Endometrium (tissue), 2 donors: ENCODE results near the gene PPFIA2.

Experiments used
- FAIRE-seq: peaks from 2 replicates; lab custom pipeline; 2012; peaks lifted over from hg19 to GRCh38; lab: Jason Lieb, UNC
- donor health status: control.
- donor health status: control.

The PPFIA2 gene

DNA sequence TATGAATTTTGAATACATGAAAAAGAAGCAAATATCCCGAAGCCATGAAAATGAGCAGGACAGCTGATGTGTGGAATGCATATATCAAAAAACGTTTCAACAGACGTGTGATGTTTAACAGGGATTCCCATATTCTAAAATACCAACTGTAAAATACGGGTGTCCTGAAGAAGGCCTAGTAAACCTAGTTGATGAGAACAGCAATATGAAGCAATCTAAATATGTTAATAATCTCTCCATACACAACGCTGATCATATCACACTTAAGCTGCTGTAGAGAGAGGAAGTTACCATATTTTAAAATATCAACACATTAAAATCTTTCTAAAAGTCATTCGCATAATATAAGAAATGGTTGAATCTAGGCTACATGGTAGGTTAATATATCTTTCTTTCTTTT, 317.5 kb downstream of the PPFIA2 start:
- no peak for FAIRE-seq

DNA sequence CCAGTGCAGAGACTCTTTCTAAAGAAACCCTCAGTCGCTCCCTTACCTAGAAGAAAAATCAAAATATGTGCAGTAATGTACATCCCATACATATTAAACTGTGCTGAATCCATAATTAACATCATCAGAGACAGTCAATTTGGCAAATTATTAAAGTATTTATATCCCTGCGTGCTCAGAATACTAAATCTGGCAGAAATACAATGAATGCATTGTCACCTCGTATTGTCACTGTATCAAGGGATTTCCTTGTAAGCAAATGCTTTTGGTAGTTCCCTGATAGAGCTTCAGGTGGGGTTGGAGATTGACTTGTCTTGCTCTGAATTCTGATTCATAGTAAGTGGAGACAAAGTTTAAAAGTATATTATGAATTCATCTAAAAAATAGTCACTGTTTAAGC, 319.1 kb downstream of the PPFIA2 start:
- no peak for FAIRE-seq

DNA sequence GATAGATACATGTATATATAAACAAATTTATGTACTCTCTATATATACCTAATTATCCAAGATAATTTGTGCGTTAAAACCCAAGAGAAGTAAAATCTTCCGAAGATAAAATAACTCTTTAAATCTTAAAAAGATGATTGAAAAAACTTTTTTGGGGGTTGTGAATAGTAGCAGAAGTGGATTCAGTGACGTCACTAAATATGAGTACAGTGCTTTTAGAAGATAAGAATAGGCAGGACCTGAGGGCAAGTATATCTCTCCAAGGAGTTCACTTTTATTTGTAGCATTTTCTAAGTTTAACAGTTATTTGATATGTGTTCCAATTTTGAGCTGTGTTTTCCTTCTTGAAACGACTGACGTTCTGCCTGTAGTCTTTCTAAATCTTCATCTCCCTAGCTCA, 319.8 kb downstream of the PPFIA2 start:
- no peak for FAIRE-seq

DNA sequence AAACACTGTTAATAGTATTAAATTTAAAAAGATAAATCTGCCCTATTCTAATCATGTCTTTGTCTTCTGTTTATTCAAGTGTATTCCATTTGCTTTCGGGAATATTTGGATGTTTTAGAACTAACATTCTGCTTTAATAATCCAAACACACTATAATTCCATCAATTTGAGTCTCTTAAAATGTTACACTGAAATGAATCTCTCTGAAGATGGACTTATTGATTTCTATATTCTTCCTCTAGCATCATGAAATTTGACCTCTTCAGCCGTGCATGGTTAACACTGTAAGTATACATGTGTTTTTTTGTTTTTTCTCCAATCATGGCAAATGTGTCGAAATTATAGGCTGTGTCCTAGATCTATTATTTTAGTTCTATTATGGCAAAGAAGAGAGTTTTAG, 342.1 kb downstream of the PPFIA2 start:
- FAIRE-seq = no peak

DNA sequence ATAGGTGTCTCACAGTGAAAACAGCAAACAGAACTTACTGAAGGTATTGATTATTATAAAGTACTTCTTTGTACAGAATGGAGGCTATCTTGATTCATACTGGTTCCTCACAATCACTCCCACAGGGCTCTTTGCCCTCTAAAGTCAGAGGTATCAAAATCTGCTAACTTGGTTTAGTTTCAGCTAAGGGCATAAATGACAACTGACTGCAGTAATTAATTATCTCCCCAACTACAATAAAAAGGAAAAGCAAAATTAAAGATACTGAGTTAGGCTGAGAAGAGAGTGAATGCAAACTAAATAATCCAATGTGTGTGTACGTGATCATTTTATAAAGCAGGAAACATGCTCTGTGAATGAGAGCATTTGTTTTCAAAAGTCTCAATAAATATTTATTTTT, 342.6 kb downstream of the PPFIA2 start:
- peak; percentile 23 for FAIRE-seq

DNA sequence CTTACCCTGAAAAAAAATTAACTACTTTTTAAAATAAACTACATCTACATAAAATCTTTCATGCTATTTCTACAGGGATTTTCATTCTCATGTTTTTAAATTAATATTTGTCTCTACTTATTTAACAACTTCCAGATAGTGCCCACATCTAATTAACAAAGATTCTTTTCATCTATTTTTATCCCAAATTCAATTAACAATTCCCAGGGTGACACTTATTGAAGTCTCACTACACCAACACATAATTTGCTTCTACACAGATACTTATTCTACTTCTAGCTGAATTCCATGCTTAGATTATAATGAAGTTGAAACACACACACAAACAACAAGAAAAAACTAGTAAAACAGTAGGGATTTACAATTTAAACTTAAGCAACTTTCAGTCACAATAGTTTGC, 344.7 kb downstream of the PPFIA2 start:
- FAIRE-seq = no peak

DNA sequence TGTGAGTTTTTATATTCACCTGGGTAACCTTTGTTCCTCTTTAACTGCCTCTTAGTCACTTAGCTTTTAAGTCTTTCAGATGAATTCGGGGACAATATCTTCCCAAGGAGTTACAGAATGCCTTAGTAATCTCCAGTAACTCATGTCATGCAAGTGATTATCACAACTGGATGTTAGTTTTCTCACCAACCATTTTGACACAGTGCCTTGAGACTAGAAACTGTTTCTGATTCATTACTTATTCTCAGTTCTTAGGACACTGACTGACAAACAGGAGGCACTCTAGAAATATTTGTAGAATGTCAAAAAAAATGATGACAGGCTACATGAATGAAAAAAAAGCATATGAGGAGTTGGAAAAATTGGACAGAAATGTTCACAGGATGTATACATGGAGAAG, 346.2 kb downstream of the PPFIA2 start:
- no peak for FAIRE-seq

DNA sequence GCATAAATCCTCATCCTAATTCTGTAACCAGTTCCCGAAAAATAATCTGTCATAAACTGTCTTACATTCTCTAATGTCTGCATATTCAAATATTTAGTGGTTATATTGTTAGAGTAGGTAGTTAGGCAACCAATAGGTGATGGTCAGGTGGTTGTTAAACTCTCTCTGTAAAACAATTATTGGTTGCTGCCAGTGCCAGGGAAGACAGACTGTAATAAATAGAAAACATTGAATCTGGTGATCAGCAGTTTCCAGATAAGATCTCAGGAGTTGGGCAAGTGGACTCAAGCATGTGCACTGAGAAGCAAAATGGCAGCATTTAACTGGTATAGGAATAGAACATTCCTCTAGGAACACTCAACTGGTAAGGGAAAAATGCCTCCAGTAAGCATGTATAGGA, 355.8 kb downstream of the PPFIA2 start:
- no peak for FAIRE-seq

DNA sequence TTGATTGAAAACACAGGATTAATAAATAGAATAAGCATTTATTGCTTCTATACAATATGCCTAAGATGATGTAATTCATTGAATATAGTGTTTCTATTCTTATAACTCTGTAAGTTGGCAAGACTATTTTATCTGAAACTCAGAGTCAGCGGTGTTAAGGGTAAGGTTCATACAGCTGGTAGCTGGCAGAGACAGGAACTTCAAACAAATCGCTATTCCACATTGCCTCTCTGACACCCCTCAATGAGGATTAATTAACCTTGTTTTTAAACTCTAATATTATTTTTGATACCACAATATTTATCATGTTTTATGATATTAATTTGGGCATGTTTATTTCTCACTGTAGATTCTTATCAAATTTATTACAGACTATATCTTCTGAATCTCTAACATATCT, 357.9 kb downstream of the PPFIA2 start:
- FAIRE-seq = no peak

DNA sequence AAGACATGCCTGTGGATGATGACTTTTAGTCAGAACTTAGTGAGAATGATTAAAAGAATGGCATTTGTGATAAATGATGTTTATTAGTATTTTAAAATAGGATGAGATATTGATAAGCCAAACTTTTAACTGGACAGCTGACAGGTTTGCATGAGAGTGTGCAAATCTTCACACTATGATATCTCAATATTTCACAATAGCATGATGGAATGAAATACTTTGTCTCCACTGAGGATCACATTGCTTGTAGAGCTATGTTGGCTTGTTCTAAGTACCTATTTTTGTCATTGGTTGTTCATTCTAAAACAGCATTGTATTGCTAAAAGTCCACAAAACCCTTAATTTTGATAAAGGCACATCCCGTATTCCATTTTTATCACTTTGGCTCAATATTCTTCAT, 359.1 kb downstream of the PPFIA2 start:
- no peak for FAIRE-seq

DNA sequence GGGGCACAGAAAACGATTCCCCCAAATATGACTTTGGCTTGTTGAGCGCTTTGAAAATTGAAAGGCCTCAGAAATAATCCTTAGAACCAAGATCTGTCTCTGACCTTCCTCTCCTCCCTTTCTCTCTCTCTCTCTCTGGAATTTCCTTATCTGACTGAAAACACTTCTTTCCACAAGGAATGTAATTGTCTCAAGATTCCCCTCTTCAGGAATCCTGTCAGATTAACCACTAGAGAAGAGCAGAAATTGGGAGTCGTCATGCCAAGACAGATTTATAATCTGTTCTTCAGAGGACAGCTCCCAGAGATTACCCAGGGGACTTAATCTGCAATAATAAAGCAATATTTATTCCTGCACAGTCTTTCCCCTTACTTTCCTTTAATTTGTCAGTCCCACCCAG, 363.7 kb downstream of the PPFIA2 start:
- FAIRE-seq = no peak

DNA sequence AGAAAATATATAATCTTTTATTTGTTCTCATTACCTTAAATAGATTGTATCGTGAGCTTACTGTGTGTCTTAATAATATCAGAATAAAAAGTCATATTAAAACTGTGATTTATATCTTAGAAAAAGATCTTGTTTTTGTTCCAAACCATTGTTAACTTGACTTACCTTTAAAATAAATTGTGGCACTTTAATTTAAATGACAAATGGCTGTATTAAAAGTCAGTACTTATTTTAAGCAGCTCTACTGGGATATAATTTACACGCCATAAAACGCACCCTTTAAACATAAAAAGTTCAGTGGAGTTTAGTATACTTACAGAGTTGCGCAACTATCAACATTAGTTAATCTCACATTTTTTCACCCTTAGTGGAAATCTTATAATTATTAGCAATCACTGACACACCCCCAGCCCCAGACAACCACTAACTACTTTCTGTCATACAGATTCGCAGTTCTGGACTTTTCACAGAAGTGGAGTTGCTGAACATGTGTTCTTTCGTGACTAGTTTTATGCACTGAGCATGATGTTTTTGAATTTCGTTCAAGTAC, 369.5 kb downstream of the PPFIA2 start:
- peak; percentile 51 for FAIRE-seq

DNA sequence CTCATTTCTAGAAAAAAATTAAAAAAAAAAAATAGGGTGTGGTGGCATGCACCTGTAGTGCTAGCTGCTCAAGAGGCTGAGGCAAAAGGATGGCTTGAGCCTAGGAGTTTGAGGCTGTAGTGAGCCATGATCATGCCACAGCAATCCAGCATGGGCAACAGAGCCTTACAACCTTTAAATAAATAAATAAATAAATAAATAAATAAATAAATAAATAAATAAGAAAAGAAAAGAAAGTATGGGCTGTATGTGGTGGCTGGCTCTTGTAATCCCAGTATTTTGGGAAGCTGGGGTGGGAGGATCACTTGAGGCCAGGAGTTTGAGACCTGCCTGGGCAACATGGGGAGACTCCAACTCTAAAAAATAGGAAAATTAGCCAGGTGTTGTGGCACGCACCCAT, 373.0 kb downstream of the PPFIA2 start:
- FAIRE-seq = no peak

DNA sequence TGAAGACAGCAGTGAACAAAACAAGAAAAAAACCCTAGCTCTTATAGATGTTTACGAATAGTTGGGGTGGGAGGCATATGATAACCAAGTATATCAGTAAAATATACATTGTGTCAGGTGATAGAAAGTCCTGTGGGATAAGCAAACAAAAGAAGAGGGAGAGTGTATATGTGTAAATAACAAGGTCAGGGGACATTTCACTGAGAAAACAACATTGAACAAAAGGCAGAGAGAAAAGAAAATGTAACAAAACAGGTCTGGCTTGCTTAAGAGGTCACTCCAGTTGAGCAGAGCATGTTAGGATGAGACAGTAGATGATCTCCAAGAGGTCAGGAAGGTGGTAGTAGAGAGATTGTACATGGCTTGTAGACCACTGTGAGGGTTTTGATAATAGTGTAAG, 377.2 kb downstream of the PPFIA2 start:
- no peak for FAIRE-seq

DNA sequence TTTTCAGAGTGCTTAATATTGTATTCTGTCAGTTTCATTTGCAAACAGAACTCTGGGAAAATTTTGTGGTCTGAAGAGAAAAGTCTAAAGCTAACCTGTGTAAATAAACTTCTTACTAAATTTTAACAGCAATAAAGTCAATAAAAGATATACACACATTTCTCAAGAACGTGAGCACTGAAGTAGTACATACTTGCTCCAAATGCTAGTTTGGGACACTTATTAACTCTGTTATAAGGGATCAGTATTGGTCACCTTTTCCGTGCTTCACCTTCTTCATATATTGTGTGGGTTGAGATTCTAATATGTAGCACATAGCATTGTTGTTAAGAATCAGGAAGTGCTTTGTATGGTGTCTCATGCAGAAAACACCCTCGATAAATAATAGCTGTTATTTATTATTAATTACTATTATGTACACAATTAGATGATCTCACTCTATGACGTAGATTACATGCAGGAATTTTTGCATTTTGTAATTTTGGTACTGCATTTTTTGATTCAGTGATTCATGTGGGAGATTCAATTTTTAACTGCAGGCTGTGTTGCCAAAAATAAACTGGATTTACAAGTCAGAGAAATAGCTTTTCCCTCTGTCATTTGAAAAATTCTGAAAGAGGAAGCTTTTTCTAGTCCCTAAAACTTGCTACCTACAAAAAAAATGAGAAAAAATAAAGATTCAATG, 380.4 kb downstream of the PPFIA2 start:
- FAIRE-seq = no peak

DNA sequence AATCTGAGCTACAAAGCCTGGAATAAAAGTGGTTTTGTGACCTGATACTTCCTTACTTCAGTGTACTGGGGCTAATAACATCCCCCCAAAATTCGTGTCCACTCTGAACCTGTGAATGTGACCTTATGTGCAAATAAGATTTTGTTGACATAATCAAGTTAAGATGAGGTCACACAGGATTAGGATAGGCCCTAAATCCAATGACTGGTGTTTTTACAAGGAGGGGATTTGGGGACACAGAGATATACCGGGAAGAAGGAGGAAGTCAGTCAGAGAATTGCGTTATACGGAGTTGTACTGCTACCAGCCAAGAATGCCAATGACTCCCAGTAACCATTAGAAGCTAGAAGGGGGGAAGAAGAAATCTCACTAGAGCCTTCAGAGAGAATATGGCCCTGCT, 381.4 kb downstream of the PPFIA2 start:
- FAIRE-seq = no peak

DNA sequence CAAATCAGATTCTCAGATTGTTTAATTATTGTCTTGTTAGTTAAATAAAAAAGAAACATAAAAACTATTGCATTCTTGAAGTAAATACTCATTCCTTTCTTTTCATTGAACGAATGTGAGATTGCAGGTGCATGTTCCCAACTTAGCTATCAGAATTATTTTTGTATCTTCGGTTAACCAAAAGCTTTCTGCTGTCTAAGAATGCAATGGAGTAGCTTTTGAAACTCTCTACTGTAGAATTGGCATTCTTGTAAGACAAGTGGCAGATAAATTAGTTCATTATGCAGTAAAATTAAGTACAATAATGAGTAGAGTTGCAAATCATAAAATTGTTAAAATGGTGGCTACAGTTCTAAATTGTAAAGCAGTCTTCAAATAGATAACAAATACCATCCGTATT, 383.2 kb downstream of the PPFIA2 start:
- no peak for FAIRE-seq

DNA sequence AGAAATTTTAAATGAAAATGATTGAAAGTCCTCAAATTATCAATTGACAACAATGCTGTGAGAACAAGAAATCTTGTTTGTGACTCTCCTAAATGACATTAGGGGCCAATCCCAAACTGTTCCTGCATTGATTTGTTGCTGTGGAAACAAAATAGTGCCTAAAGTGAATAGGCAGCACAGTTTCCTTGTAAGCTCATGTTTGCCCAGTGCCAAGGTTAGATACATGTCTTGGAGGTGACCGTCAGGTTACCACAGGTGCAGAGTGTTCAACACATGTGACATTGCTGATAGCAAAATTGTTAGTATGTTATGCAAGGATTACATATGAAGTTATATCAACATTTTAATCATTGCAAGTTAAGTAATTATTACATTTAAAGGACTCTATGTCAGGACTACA, 388.7 kb downstream of the PPFIA2 start:
- FAIRE-seq = no peak

DNA sequence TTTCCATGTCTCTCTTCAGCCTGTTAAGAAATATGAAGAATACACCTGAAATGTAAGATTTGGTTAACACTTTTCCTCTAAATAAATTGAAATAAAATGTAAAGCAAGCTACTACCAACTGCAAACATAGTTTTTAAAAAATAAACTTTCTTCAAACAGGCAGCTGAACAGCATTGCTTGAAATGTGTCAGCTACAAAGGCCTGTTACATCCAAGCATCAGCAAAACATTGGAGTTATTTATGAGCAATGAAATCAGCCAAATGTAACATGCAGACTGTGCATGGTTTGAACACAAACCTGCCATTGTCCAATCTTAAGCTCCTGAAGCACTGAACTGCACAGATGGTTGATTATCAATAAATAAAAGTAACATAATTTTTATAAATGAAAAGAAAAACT, 390.0 kb downstream of the PPFIA2 start:
- FAIRE-seq = no peak

DNA sequence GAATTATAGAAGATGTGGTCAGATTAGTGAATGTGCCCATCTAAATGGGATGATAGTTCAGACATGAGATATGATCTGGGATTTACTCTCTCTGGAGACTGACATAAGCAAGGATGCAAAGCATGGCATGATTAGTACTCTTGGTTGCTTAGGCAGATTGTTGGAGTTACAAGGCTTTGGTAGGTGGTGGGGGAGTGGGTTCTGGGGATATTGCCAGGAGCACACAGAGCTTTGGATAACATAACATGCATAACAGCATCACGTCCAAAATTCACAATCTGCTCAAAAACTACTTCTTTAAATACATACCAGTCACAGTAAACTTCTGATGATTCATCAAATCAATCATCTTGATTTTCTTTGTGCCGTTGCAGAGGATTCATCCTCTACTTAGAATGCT, 393.9 kb downstream of the PPFIA2 start:
- FAIRE-seq = no peak

DNA sequence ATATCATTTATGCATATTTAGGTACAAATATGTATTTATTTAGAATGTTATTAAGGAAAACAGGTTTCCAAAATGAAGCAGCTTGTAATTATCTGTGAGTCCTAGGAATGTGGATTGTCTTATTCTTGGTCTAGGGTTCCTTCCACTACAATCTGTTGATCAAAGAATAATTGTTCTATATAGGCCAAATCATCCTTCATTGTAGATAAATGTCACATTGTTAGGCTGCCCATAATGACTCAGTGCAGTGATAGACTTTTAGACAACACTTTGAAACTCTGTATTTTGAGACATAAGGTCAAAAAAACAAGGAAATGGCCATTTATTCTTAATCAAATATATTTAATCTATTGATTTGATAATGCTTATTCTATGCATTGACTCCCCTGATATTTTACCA, 398.2 kb downstream of the PPFIA2 start:
- FAIRE-seq = no peak

DNA sequence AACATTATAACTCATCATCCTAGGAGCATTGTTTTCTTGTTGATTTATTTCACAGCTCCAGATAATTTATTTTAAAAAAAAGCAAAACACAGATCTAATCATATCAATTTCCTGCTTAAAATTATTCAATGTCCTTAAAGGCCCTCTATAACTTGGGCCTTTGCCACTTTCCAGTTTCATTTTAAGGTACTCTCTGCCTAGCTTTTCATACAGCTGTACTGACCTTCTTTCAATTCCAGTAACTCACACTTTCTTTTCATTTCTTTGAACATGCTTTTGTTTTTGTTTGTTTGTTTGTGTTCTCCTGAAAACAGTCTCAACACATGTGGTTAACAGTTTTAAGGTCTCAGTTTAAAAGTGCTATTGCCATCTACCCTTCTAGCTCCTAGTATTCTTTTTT, 399.4 kb downstream of the PPFIA2 start:
- no peak for FAIRE-seq

DNA sequence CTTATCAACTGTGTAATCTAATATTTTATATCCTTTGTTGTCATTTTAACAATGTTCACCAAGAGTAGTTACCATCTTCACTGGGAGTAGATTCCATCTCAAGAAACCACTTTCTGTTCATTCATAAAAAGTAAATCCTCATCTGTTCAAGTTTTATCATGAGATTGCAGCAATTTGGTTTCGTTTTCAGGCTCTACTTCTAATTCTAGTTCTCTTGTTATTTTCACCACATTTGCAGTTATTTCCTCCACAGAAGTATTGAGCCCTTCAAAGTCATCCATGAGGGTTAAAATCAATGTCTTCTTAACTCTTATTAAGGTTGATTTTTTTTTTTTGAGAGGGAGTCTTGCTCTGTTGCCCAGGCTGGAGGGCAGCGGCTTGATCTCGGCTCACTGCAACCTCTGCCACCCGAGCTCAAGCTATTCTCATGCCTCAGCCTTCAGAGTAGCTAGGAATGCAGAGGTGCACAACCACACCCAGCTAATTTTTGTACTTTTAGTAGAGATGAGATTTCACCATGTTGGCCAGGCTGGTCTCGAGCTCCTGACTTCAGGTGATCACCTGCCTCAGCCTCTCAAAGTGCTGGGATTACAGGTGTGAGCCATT, 404.7 kb downstream of the PPFIA2 start:
- FAIRE-seq = no peak

DNA sequence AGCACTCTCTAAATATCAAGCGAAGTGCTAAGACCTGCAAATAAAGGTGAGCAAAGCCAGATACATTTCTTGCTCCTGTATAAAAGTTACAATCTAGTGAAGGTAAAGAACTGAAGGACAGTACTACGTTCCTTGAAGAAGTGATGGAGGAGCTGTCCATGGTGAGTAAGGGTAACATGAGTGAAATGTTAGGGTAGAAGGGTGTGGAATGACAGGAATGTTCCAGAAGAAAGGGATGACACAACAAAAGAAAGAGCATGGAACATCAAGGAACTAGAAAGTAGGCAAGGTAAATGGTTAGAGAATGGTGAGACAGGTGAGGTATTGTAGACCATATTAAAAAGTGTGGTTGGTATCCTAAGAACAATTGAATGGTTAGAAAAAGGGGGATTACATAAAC, 408.8 kb downstream of the PPFIA2 start:
- no peak for FAIRE-seq
